HG03097 (cell line): ENCODE measurements around the gene ZNF205.
"Not testable (repeated sequence)": the region's sequence is repeated elsewhere in the genome, so short reads cannot be mapped to it uniquely, and the experiment has no call there.

Experiments
- ATAC-seq: cut with Tn5 transposase; IDR thresholded peaks from one replicate; pipeline ENCODE4 v1.9.1; 2021; ENCODE audit not compliant: unreplicated experiment, low FRiP score

Gene ZNF205

GRCh38 chr16:3165111-3165822 lies 52.9 kb downstream of the ZNF205 start:
- ATAC-seq, result no peak

DNA sequence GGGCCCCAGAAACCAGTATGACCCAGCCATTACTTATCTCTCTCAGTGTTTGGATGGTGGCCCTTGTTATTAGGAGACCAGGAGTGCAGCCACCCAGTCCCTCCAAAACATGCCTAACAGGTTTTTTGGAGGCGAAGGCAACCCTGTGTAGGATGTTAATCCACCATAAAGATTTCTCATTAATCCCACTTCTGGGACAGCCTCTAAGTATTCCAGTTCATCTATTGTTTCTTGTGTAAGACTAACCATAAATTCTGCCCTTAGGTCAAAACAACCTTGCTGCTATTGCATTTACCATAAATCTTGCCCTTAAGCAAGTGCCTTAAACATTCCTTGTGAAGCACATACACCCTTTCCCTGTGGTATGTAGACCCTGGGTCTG lies 54.1 kb downstream of the ZNF205 start:
- no peak for ATAC-seq

GRCh38 chr16:3168729-3169128 lies 56.3 kb downstream of the ZNF205 start:
- not testable (repeated sequence) for ATAC-seq
